ENCODE measurements around the gene MARK1. TPM values are rescaled to one million over a fixed set of nuclear protein-coding genes. Genes with fewer than 3 reads are reported as not detected.
"Not testable (repeated sequence)": the region's sequence is repeated elsewhere in the genome, so short reads cannot be mapped to it uniquely, and the experiment has no call there.

MARK1 gene
- total RNA-seq, 1 donor from 2014 or later, result 12.5 TPM

DNA sequence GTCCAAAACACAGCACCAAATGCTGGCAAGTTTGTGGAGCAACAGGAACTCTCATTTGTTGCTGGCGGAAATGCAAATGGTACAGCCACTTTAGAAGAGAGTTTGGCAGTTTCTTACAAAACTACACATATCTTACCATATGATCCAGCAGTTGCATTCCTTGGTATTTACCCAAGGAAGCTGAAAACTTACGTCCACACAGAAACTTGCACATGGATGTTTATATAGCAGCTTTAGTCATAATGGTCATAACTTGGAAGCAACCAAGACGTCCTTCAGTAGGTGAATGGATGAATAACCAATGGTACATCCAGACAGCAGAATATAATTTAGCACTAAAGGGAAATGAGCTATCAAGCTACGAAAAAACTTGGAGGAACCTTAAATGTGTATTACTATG is 66.4 kb downstream of the MARK1 start:
- Mint-ChIP-seq H3K4me3 (ENCODE audit: unreplicated experiment) (no peak overlapping the region), H3K36me3 (ENCODE audit: low read depth, unreplicated experiment) (no peaks in the 10 kb centered on the region), H3K4me1 (ENCODE audit: unreplicated experiment) (peaks cover 16% of the 10 kb centered on the region), H3K27ac (ENCODE audit: unreplicated experiment) (no peak overlapping the region), H3K9me3 (ENCODE audit: unreplicated experiment) (no peaks in the 10 kb centered on the region), H3K27me3 (ENCODE audit: unreplicated experiment) (no peaks in the 10 kb centered on the region)
- no peak for DNase-seq (ENCODE audit: low spot score)
- TF ChIP-seq, protein P1, sequence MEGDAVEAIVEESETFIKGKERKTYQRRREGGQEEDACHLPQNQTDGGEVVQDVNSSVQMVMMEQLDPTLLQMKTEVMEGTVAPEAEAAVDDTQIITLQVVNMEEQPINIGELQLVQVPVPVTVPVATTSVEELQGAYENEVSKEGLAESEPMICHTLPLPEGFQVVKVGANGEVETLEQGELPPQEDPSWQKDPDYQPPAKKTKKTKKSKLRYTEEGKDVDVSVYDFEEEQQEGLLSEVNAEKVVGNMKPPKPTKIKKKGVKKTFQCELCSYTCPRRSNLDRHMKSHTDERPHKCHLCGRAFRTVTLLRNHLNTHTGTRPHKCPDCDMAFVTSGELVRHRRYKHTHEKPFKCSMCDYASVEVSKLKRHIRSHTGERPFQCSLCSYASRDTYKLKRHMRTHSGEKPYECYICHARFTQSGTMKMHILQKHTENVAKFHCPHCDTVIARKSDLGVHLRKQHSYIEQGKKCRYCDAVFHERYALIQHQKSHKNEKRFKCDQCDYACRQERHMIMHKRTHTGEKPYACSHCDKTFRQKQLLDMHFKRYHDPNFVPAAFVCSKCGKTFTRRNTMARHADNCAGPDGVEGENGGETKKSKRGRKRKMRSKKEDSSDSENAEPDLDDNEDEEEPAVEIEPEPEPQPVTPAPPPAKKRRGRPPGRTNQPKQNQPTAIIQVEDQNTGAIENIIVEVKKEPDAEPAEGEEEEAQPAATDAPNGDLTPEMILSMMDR (IDR thresholded peaks at IDR 0.05; ENCODE audit: unreplicated experiment), result no peak

DNA sequence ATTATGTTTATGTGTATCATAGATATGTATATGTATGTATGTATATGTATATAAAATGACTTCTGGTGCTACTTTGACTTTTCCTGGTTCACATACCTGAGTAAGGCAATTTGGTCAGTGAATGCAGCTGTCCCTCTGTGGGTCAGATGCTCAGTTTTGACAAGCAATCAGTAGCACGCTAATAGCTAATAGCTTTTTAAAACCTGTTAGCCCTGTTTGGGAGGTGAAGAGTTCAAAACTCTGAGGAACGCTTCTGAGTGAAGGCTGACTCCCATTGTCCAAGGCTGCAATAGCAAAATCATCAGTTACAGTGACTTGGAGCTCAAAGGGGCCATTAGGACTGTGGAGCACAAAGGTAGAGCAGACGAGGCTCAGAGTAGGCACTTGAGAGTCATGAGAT is 67.2 kb downstream of the MARK1 start:
- Mint-ChIP-seq H3K27ac (ENCODE audit: unreplicated experiment) (no peak overlapping the region), H3K4me3 (ENCODE audit: unreplicated experiment) (no peak overlapping the region), H3K4me1 (ENCODE audit: unreplicated experiment) (peaks cover 8% of the 10 kb centered on the region), H3K9me3 (ENCODE audit: unreplicated experiment) (no peaks in the 10 kb centered on the region), H3K27me3 (ENCODE audit: unreplicated experiment) (no peaks in the 10 kb centered on the region), H3K36me3 (ENCODE audit: low read depth, unreplicated experiment) (no peaks in the 10 kb centered on the region)
- TF ChIP-seq, protein P1 (IDR thresholded peaks at IDR 0.05; ENCODE audit: unreplicated experiment), result no peak
- DNase-seq (ENCODE audit: low spot score), result no peak

DNA sequence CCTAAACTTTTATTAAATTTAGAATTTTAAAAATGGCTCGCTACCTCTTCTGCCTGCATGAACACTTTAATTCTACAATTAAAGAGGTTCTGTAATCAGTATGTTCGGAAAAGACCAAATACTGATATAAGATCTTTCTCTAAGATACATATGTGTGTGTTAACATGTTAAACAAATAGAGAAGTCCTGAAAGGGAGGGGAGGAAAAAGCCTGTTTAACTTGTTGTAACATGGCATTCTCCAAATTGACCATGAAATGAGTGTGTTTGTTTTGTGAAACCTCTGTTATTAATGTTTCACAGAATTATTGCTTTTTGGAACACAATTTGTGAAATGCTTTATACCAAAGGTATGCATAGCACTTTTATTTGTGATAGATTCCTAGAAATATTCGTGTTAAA is 77.0 kb downstream of the MARK1 start:
- Mint-ChIP-seq H3K27ac (ENCODE audit: unreplicated experiment) (no peak overlapping the region), H3K4me3 (ENCODE audit: unreplicated experiment) (no peak overlapping the region), H3K36me3 (ENCODE audit: low read depth, unreplicated experiment) (peaks cover 25% of the 10 kb centered on the region)

DNA sequence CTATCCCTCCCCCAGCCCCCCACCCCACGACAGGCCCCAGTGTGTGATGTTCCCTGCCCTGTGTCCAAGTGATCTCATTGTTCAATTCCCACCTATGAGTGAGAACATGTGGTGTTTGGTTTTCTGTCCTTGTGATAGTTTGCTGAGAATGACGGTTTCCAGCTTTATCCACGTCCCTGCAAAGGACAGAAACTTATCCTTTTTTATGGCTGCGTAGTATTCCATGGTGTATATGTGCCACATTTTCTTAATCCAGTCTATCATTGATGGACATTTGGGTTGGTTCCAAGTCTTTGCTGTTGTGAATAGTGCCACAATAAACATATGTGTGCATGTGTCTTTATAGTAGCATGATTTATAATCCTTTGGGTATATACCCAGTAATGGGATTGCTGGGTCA is 77.7 kb downstream of the MARK1 start:
- H3K9me3 Mint-ChIP-seq (ENCODE audit: unreplicated experiment); H3K4me1 Mint-ChIP-seq (ENCODE audit: unreplicated experiment); H3K27me3 Mint-ChIP-seq (ENCODE audit: unreplicated experiment); H3K4me3 Mint-ChIP-seq (ENCODE audit: unreplicated experiment); H3K27ac Mint-ChIP-seq (ENCODE audit: unreplicated experiment); DNase-seq (ENCODE audit: low spot score): not testable (repeated sequence)
- peaks cover 32% of the 10 kb centered on the region for H3K36me3 Mint-ChIP-seq (ENCODE audit: low read depth, unreplicated experiment)

More for the DNA sequence above, 77.0 kb downstream of the MARK1 start:
- TF ChIP-seq, protein P1 (IDR thresholded peaks at IDR 0.05; ENCODE audit: unreplicated experiment), result no peak
- Mint-ChIP-seq H3K4me1 (ENCODE audit: unreplicated experiment) (no peaks in the 10 kb centered on the region), H3K9me3 (ENCODE audit: unreplicated experiment) (no peaks in the 10 kb centered on the region), H3K27me3 (ENCODE audit: unreplicated experiment) (peaks cover 1% of the 10 kb centered on the region)
- DNase-seq (ENCODE audit: low spot score), result no peak

DNA sequence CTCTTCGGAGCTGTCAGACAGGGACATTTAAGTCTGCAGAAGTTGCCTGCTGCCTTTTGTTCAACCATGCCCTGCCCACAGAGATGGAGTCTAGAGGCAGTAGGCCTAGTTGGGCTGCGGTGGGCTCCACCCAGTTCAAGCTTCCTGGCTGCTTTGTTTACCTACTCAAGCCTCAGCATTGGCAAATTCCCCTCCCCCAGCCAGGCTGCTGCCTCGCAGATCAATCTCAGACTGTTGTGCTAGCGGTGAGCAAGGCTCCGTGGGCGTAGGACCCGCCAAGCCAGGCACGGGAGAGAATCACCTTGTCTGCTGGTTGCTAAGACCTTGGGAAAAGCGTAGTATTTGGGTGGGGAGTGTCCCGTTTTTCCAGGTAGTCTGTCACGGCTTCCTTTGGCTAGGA is 83.2 kb downstream of the MARK1 start:
- not testable (repeated sequence) for H3K27me3 Mint-ChIP-seq (ENCODE audit: unreplicated experiment); H3K27ac Mint-ChIP-seq (ENCODE audit: unreplicated experiment); H3K4me1 Mint-ChIP-seq (ENCODE audit: unreplicated experiment); H3K4me3 Mint-ChIP-seq (ENCODE audit: unreplicated experiment); DNase-seq (ENCODE audit: low spot score); H3K9me3 Mint-ChIP-seq (ENCODE audit: unreplicated experiment)
- H3K36me3 Mint-ChIP-seq (ENCODE audit: low read depth, unreplicated experiment), result peaks cover 25% of the 10 kb centered on the region

DNA sequence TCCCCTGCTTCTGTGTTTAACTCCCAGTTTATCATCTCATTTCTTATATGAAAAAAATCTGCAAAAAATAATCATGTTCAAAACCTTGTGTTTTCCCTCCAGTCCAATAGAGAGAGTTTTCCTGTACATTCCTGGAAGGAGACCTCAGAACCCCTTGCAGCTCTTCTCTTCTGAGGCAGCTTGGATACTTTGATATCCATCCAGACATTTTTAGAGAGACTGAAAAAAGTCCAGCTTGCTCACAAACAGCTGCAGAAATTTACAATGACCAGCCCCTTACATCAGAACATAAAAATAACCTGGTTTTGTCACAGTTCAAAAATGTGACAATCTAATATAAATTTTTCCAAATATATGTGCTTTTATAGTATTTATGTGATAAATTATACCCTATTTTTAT is 88.9 kb downstream of the MARK1 start:
- H3K27me3 Mint-ChIP-seq (ENCODE audit: unreplicated experiment), result no peaks in the 10 kb centered on the region
- DNase-seq (ENCODE audit: low spot score), result no peak
- no peaks in the 10 kb centered on the region for H3K9me3 Mint-ChIP-seq (ENCODE audit: unreplicated experiment)
- no peak overlapping the region for H3K27ac Mint-ChIP-seq (ENCODE audit: unreplicated experiment)
- no peak overlapping the region for H3K4me3 Mint-ChIP-seq (ENCODE audit: unreplicated experiment)
- peaks cover 4% of the 10 kb centered on the region for H3K36me3 Mint-ChIP-seq (ENCODE audit: low read depth, unreplicated experiment)
- TF ChIP-seq, protein P1 (IDR thresholded peaks at IDR 0.05; ENCODE audit: unreplicated experiment), result no peak
- no peaks in the 10 kb centered on the region for H3K4me1 Mint-ChIP-seq (ENCODE audit: unreplicated experiment)
